Activated T-cell treated with anti-CD3 and anti-CD28 coated beads, Interleukin-2, amount 50 U/mL, for 24 hours (primary cell): Measurements from ENCODE around the gene NRF1.
"Not testable (repeated sequence)": the region's sequence is repeated elsewhere in the genome, so short reads cannot be mapped to it uniquely, and the experiment has no call there.

Experiments
- DNase-seq: peaks from one replicate; pipeline ENCODE4 v3.0.0-alpha.2; 2020
- H3K27ac Mint-ChIP-seq: 2 replicates; pipeline ENCODE4 v1.8.0; 2020; ENCODE audit warnings: mild to moderate bottlenecking, mixed read lengths
- H3K27me3 Mint-ChIP-seq: 2 replicates; pipeline ENCODE4 v1.8.0; 2020; ENCODE audit warnings: mixed read lengths
- H3K36me3 Mint-ChIP-seq: 2 replicates; pipeline ENCODE4 v1.8.0; 2020; ENCODE audit warnings: low read depth, mixed read lengths
- H3K4me1 Mint-ChIP-seq: 2 replicates; pipeline ENCODE4 v1.8.0; 2020; ENCODE audit warnings: low read depth, mixed read lengths
- H3K4me3 Mint-ChIP-seq: 2 replicates; pipeline ENCODE4 v1.8.0; 2020; ENCODE audit warnings: mild to moderate bottlenecking, moderate library complexity, mixed read lengths
- H3K9me3 Mint-ChIP-seq: 2 replicates; pipeline ENCODE4 v1.8.0; 2020; ENCODE audit warnings: mixed read lengths

The NRF1 gene

GRCh38 chr7:129784783-129785684 is 173.5 kb downstream of the NRF1 start:
- Mint-ChIP-seq H3K4me3 (peak overlapping the region; percentile 46), H3K36me3 (no peaks in the 10 kb centered on the region), H3K9me3 (no peaks in the 10 kb centered on the region), H3K4me1 (peaks cover 46% of the 10 kb centered on the region), H3K27me3 (peaks cover 78% of the 10 kb centered on the region), H3K27ac (no peak overlapping the region)
- peak; percentile 36 for DNase-seq

- peak; percentile 43 for DNase-seq
- peaks cover 80% of the 10 kb centered on the region for H3K27me3 Mint-ChIP-seq
- H3K27ac Mint-ChIP-seq = no peak overlapping the region
- H3K36me3 Mint-ChIP-seq = no peaks in the 10 kb centered on the region
- no peaks in the 10 kb centered on the region for H3K9me3 Mint-ChIP-seq
- peak overlapping the region; percentile 46 for H3K4me3 Mint-ChIP-seq
- H3K4me1 Mint-ChIP-seq = peaks cover 45% of the 10 kb centered on the region
Measured at GRCh38 chr7:129785685-129786514, 174.4 kb downstream of the NRF1 start.

- H3K9me3 Mint-ChIP-seq = no peaks in the 10 kb centered on the region
- peaks cover 36% of the 10 kb centered on the region for H3K4me1 Mint-ChIP-seq
- DNase-seq = no peak
- no peaks in the 10 kb centered on the region for H3K36me3 Mint-ChIP-seq
- H3K27ac Mint-ChIP-seq = no peak overlapping the region
- H3K4me3 Mint-ChIP-seq = no peak overlapping the region
- peaks cover 75% of the 10 kb centered on the region for H3K27me3 Mint-ChIP-seq
Measured at GRCh38 chr7:129786825-129787563, 175.5 kb downstream of the NRF1 start.

GRCh38 chr7:129789000-129789399 is 177.5 kb downstream of the NRF1 start:
- Mint-ChIP-seq H3K27ac (no peak overlapping the region), H3K9me3 (no peaks in the 10 kb centered on the region), H3K36me3 (no peaks in the 10 kb centered on the region), H3K4me1 (peaks cover 19% of the 10 kb centered on the region), H3K27me3 (peaks cover 57% of the 10 kb centered on the region), H3K4me3 (no peak overlapping the region)
- no peak for DNase-seq

- no peaks in the 10 kb centered on the region for H3K9me3 Mint-ChIP-seq
- H3K27ac Mint-ChIP-seq = no peak overlapping the region
- H3K4me1 Mint-ChIP-seq = peaks cover 16% of the 10 kb centered on the region
- peaks cover 54% of the 10 kb centered on the region for H3K27me3 Mint-ChIP-seq
- no peak overlapping the region for H3K4me3 Mint-ChIP-seq
- DNase-seq = no peak
- no peaks in the 10 kb centered on the region for H3K36me3 Mint-ChIP-seq
Measured at GRCh38 chr7:129789652-129790051, 178.1 kb downstream of the NRF1 start.

GRCh38 chr7:129790136-129790535 is 178.6 kb downstream of the NRF1 start:
- Mint-ChIP-seq H3K9me3 (no peaks in the 10 kb centered on the region), H3K27me3 (peaks cover 49% of the 10 kb centered on the region)

GRCh38 chr7:129792721-129793120 is 181.2 kb downstream of the NRF1 start:
- no peak for DNase-seq
- H3K9me3 Mint-ChIP-seq = no peaks in the 10 kb centered on the region
- no peak overlapping the region for H3K4me3 Mint-ChIP-seq
- H3K27me3 Mint-ChIP-seq = peaks cover 23% of the 10 kb centered on the region
- no peaks in the 10 kb centered on the region for H3K36me3 Mint-ChIP-seq
- H3K4me1 Mint-ChIP-seq = no peaks in the 10 kb centered on the region
- H3K27ac Mint-ChIP-seq = no peak overlapping the region

More at GRCh38 chr7:129790136-129790535, 178.6 kb downstream of the NRF1 start:
- H3K27ac Mint-ChIP-seq = no peak overlapping the region
- peaks cover 11% of the 10 kb centered on the region for H3K4me1 Mint-ChIP-seq
- no peak for DNase-seq
- no peak overlapping the region for H3K4me3 Mint-ChIP-seq
- H3K36me3 Mint-ChIP-seq = no peaks in the 10 kb centered on the region

GRCh38 chr7:129793506-129794310 is 182.2 kb downstream of the NRF1 start:
- no peak overlapping the region for H3K4me3 Mint-ChIP-seq
- no peaks in the 10 kb centered on the region for H3K36me3 Mint-ChIP-seq
- H3K9me3 Mint-ChIP-seq = no peaks in the 10 kb centered on the region
- H3K27me3 Mint-ChIP-seq = peaks cover 20% of the 10 kb centered on the region
- H3K27ac Mint-ChIP-seq = no peak overlapping the region
- DNase-seq = no peak
- no peaks in the 10 kb centered on the region for H3K4me1 Mint-ChIP-seq

GRCh38 chr7:129794461-129794860 is 182.9 kb downstream of the NRF1 start:
- H3K27ac Mint-ChIP-seq, H3K4me1 Mint-ChIP-seq, H3K4me3 Mint-ChIP-seq, H3K36me3 Mint-ChIP-seq, H3K9me3 Mint-ChIP-seq, DNase-seq: not testable (repeated sequence)
- peaks cover 12% of the 10 kb centered on the region for H3K27me3 Mint-ChIP-seq

- Mint-ChIP-seq H3K27ac (no peak overlapping the region), H3K4me1 (no peaks in the 10 kb centered on the region)
Measured at GRCh38 chr7:129796186-129796775, 184.8 kb downstream of the NRF1 start.

GRCh38 chr7:129797214-129797789 is 185.8 kb downstream of the NRF1 start:
- H3K27ac Mint-ChIP-seq = no peak overlapping the region
- no peaks in the 10 kb centered on the region for H3K27me3 Mint-ChIP-seq
- no peaks in the 10 kb centered on the region for H3K36me3 Mint-ChIP-seq
- no peaks in the 10 kb centered on the region for H3K9me3 Mint-ChIP-seq
- H3K4me1 Mint-ChIP-seq = no peaks in the 10 kb centered on the region
- DNase-seq = no peak
- H3K4me3 Mint-ChIP-seq = no peak overlapping the region

More at GRCh38 chr7:129796186-129796775, 184.8 kb downstream of the NRF1 start:
- no peaks in the 10 kb centered on the region for H3K9me3 Mint-ChIP-seq
- no peak overlapping the region for H3K4me3 Mint-ChIP-seq
- no peaks in the 10 kb centered on the region for H3K36me3 Mint-ChIP-seq
- no peak for DNase-seq
- H3K27me3 Mint-ChIP-seq = peaks cover 3% of the 10 kb centered on the region

GRCh38 chr7:129798616-129799349 is 187.3 kb downstream of the NRF1 start:
- no peaks in the 10 kb centered on the region for H3K27me3 Mint-ChIP-seq
- H3K4me1 Mint-ChIP-seq = no peaks in the 10 kb centered on the region
- H3K9me3 Mint-ChIP-seq = no peaks in the 10 kb centered on the region
- no peaks in the 10 kb centered on the region for H3K36me3 Mint-ChIP-seq
- H3K27ac Mint-ChIP-seq = no peak overlapping the region
- no peak overlapping the region for H3K4me3 Mint-ChIP-seq
- no peak for DNase-seq
